Activated CD8-positive, alpha-beta memory T cell treated with anti-CD3 and anti-CD28 coated beads, Interleukin-2, amount 10 ng/mL, durations not matched to agents 7 days and 5 days (primary cell): ENCODE results near the gene TRABD2B. TPM values are rescaled to one million over a fixed set of nuclear protein-coding genes. Genes with fewer than 3 reads are reported as not detected.

ENCODE experiments used
- ATAC-seq: fragments of 150-1000 bp; cut with Tn5 transposase; one replicate; pipeline ENCODE4 v1.10.0; 2021; ENCODE audit warnings: moderate library complexity
- CTCF ChIA-PET: fragments of 350-600 bp; sonication (Branson Sonifier 250); formaldehyde crosslinking; loops from one replicate; lab custom pipeline; 2021; ENCODE audit warnings: antibody characterized with exemption; lab: Charles Lee
- DNase-seq: peaks from one replicate; pipeline ENCODE4 v3.0.0-alpha.2; 2020
- H3K27ac Mint-ChIP-seq: one replicate; pipeline ENCODE4 v1.8.0; 2021; ENCODE audit warnings: mild to moderate bottlenecking, mixed read lengths
- H3K27me3 Mint-ChIP-seq: one replicate; pipeline ENCODE4 v1.8.0; 2021; ENCODE audit warnings: mixed read lengths
- H3K36me3 Mint-ChIP-seq: one replicate; pipeline ENCODE4 v1.8.0; 2021; ENCODE audit warnings: mild to moderate bottlenecking, mixed read lengths
- H3K4me1 Mint-ChIP-seq: one replicate; pipeline ENCODE4 v1.8.0; 2021; ENCODE audit warnings: mixed read lengths
- H3K4me3 Mint-ChIP-seq: one replicate; pipeline ENCODE4 v1.8.0; 2021; ENCODE audit warnings: mild to moderate bottlenecking, moderate library complexity, mixed read lengths
- H3K9me3 Mint-ChIP-seq: one replicate; pipeline ENCODE4 v1.8.0; 2022; ENCODE audit warnings: low read depth, mixed read lengths
- total RNA-seq, 2 experiments: library from RNA; stranded (reverse); gene quantifications; one replicate each; pipeline ENCODE4 v1.2.3, GENCODE V29; 2021

TRABD2B gene
- total RNA-seq, 2 experiments from 2014 or later: not detected

DNA sequence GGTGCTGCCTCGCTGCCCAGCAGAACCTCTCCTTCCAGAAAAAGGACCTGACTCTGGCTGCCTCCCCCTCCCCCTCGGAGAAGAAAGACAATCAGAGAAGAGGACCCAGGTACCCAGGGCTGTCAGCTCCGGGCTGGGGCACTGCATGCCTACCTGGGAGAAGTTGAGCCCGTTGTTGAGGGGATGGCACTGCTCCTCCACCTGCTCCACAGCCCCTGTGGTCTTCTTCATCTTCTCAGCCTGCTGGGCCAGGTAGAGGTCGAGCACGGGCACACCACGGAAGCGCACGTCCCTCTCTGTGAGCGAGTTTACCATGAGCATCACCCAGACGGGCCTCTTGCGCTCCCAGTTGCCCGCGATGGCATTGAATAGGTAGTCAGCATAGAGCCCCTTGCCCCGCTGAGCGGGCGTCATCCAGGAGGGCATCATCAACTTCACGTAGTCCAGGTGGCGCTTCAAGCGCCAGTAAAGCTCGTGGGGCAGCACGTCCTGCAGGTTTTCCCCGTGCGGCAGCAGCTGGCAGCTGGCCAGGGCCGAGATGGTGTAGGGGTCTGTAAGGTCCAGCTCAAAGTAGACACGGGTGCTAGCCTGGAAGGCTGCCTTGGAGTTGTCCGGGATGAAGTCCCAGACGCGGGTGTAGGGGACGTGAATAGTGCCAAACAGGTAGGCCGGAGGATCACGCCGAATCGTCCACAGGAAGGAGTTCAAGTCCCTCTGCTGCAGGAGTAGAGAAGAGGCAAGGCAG, 3.1 kb downstream of the TRABD2B start:
- peaks cover 53% of the 10 kb centered on the region for H3K27me3 Mint-ChIP-seq
- no peak overlapping the region for H3K27ac Mint-ChIP-seq
- H3K4me3 Mint-ChIP-seq: no peak overlapping the region
- peaks cover 2% of the 10 kb centered on the region for H3K4me1 Mint-ChIP-seq
- CTCF ChIA-PET: no interaction called here
- no peaks in the 10 kb centered on the region for H3K36me3 Mint-ChIP-seq
- no peaks in the 10 kb centered on the region for H3K9me3 Mint-ChIP-seq
- no peak for DNase-seq
- no peak for ATAC-seq

GRCh38 chr1:47993416-47993740, 3.8 kb downstream of the TRABD2B start:
- H3K9me3 Mint-ChIP-seq: no peaks in the 10 kb centered on the region
- peaks cover 46% of the 10 kb centered on the region for H3K27me3 Mint-ChIP-seq
- DNase-seq (no peak), ATAC-seq (no peak)
- H3K36me3 Mint-ChIP-seq: no peaks in the 10 kb centered on the region
- CTCF ChIA-PET: no interaction called here
- no peak overlapping the region for H3K27ac Mint-ChIP-seq
- no peak overlapping the region for H3K4me3 Mint-ChIP-seq
- peaks cover 2% of the 10 kb centered on the region for H3K4me1 Mint-ChIP-seq

DNA sequence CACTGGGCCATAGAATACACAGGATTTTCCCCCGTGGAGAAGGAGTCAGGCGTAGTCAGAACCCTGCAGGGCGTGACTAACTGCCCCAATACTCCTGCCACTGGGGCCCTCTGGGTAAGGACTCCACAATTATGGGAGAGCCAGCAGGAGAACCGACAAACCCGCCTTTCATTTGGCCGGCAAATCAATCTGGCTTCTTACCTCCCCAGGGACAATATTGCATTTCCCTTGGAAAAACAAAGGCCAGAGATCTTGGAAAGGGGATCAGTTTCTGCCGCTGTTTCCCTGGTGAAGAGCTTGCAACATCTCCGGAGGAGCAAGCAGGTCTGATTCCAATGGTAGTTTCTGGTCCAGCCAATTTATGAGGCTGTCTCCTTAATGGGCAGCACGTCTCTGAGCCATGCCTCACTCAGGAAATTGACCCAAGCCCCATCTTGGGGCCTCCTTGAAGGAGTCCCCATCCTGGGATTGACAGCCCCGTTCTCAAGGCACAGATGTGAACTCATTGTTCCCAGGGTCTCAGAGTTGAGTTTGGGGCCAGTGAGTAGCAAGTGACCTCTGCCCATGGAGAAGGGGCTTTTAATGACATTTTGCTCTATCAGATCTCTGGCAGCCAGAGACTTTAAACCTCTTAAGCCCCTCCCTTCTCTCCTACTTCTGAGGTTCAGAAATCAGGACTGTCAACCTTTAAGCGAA, 4.3 kb downstream of the TRABD2B start:
- Mint-ChIP-seq H3K27ac (no peak overlapping the region), H3K4me3 (no peak overlapping the region), H3K4me1 (peaks cover 2% of the 10 kb centered on the region), H3K9me3 (no peaks in the 10 kb centered on the region), H3K36me3 (no peaks in the 10 kb centered on the region), H3K27me3 (peaks cover 46% of the 10 kb centered on the region)
- CTCF ChIA-PET: no interaction called here
- no peak for ATAC-seq
- no peak for DNase-seq

DNA sequence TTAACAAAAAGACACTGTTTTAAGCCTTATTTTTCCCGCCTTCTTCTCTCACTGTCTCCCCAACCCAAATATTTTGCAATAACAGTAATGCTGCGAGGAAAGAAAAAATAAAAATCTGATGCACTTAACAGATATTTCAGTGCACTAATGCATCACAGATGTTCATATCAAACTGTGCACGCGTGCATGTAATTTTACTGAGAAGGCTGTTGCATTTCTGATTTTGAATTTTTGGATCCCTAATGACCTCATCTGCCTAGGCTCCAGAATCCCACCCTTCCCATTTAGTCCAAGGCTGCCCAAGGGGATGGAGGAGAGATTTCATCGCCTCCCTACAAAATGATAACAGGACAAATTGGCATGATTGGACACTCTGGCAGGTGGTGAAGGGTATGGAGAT, 5.5 kb downstream of the TRABD2B start:
- Mint-ChIP-seq H3K27ac (no peak overlapping the region), H3K4me1 (peaks cover 2% of the 10 kb centered on the region), H3K27me3 (peaks cover 48% of the 10 kb centered on the region), H3K4me3 (no peak overlapping the region), H3K36me3 (no peaks in the 10 kb centered on the region), H3K9me3 (no peaks in the 10 kb centered on the region)
- CTCF ChIA-PET: no interaction called here
- no peak for DNase-seq
- ATAC-seq: no peak

GRCh38 chr1:47991187-47991586, 6.0 kb downstream of the TRABD2B start:
- no peak overlapping the region for H3K4me3 Mint-ChIP-seq
- no peak for DNase-seq
- ATAC-seq: no peak
- H3K4me1 Mint-ChIP-seq: peaks cover 1% of the 10 kb centered on the region
- CTCF ChIA-PET: no interaction called here
- H3K9me3 Mint-ChIP-seq: no peaks in the 10 kb centered on the region
- H3K27me3 Mint-ChIP-seq: peaks cover 50% of the 10 kb centered on the region
- H3K27ac Mint-ChIP-seq: no peak overlapping the region
- no peaks in the 10 kb centered on the region for H3K36me3 Mint-ChIP-seq

DNA sequence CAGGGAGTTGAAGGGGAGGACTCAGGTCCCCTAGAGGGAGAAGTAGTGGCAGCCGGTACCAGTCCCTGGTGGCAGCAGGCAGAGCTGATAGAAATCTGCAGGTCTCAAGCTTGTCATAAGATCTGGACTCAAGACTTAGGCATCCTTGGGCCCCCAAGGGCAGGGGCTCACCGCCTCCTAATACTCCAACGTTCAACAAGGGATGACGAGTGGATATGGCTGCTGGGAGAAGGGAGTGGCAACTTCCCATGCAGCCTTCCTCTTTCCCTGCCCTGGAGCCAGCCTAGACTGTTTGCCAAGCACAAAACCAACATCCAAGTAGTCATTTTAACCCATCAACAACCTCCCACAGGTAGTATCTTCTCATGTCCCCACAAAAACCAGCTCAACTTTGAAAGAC, 6.9 kb downstream of the TRABD2B start:
- CTCF ChIA-PET: no interaction called here
- no peak for ATAC-seq
- DNase-seq: no peak
- Mint-ChIP-seq H3K4me1 (no peaks in the 10 kb centered on the region), H3K27ac (no peak overlapping the region), H3K36me3 (no peaks in the 10 kb centered on the region), H3K4me3 (no peak overlapping the region), H3K9me3 (no peaks in the 10 kb centered on the region), H3K27me3 (peaks cover 49% of the 10 kb centered on the region)

DNA sequence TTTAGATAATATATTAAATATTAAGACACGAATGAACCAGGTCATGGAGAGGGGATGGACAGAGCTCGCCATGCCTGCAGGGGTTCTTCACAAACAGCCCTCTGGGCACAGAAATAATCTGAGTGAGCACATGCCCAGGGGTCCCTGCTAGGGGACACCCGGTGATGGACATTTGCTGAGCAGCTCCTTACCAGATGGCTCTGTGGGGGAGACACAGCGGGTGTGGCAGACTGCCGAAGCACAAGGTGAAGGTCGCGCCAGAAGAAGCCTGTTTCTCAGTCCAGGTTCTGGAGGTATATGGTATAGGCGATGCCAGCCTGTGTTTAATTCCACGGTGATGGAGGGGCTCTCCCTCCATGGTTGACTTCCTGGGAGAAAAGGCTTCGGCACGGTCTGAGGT, 9.6 kb downstream of the TRABD2B start:
- ATAC-seq: no peak
- CTCF ChIA-PET: no interaction called here
- H3K4me1 Mint-ChIP-seq: no peaks in the 10 kb centered on the region
- H3K27ac Mint-ChIP-seq: no peak overlapping the region
- no peaks in the 10 kb centered on the region for H3K9me3 Mint-ChIP-seq
- H3K27me3 Mint-ChIP-seq: peaks cover 61% of the 10 kb centered on the region
- DNase-seq: no peak
- H3K36me3 Mint-ChIP-seq: no peaks in the 10 kb centered on the region
- H3K4me3 Mint-ChIP-seq: no peak overlapping the region

DNA sequence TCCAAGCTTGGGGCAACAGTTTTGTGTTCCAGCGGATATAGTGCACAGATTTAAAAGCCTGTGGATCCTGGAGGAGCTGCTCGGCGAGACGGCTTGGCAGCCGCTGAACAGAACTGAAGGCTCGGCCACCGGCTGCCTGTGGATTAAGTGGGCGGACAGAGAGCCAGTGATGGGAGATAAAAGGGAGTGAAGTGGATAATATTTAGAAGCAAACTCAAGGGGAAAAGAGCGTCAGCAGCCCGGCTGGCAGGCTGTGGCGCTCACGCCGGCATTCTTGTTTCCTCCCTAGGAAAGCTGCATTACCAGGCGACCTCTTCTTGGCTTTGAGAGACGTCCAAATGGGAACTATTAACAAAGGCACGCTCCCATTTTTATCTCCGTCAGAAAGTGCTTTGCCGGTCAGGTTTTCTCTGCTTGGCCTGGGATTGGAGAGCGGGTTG, 10.4 kb downstream of the TRABD2B start:
- Mint-ChIP-seq H3K4me1 (no peaks in the 10 kb centered on the region), H3K27me3 (peaks cover 63% of the 10 kb centered on the region), H3K9me3 (no peaks in the 10 kb centered on the region), H3K36me3 (no peaks in the 10 kb centered on the region), H3K27ac (no peak overlapping the region), H3K4me3 (no peak overlapping the region)
- CTCF ChIA-PET: no interaction called here
- ATAC-seq: no peak
- no peak for DNase-seq

- Mint-ChIP-seq H3K9me3 (no peaks in the 10 kb centered on the region), H3K27ac (no peak overlapping the region), H3K36me3 (no peaks in the 10 kb centered on the region), H3K4me1 (no peaks in the 10 kb centered on the region), H3K27me3 (peaks cover 63% of the 10 kb centered on the region), H3K4me3 (no peak overlapping the region)
- DNase-seq (no peak), ATAC-seq (no peak)
- CTCF ChIA-PET: interaction anchor here (1.2 kb wide), 1 partner anchor 13 kb away, joined by 5 read pairs; the partner anchor contains the start of gene TRABD2B
These were observed 12.2 kb downstream of the TRABD2B start for GRCh38 chr1:47985018-47985417.

GRCh38 chr1:47984175-47984789, 12.9 kb downstream of the TRABD2B start:
- H3K9me3 Mint-ChIP-seq: no peaks in the 10 kb centered on the region
- peaks cover 60% of the 10 kb centered on the region for H3K27me3 Mint-ChIP-seq
- no peaks in the 10 kb centered on the region for H3K4me1 Mint-ChIP-seq
- H3K27ac Mint-ChIP-seq: no peak overlapping the region
- DNase-seq (no peak), ATAC-seq (no peak)
- no peak overlapping the region for H3K4me3 Mint-ChIP-seq
- no peaks in the 10 kb centered on the region for H3K36me3 Mint-ChIP-seq
- CTCF ChIA-PET: interaction anchor here (1.2 kb wide), 1 partner anchor 13 kb away, joined by 5 read pairs; the partner anchor contains the start of gene TRABD2B

DNA sequence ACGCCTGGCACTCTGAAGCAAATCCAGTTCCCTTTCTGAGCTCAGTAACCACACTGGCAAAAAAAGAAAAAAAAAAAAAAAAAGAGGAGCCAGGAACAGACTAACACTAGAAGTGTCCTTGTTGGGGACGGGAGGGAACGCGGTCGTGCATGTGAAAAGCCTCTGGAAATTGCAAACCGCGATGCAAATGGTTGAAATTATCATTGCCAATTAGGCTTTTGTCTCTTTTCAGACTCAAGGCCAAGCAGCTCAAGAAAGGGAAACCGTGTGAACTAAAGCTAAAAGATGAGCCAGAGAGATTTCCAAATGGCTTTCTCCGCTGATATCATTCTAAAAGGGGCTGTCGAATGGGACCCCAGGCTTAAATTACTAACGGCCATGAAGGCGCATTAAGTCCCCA, 13.5 kb downstream of the TRABD2B start:
- H3K36me3 Mint-ChIP-seq: no peaks in the 10 kb centered on the region
- ATAC-seq (no peak), DNase-seq (no peak)
- H3K4me3 Mint-ChIP-seq: no peak overlapping the region
- H3K27ac Mint-ChIP-seq: no peak overlapping the region
- H3K9me3 Mint-ChIP-seq: no peaks in the 10 kb centered on the region
- CTCF ChIA-PET: no interaction called here
- H3K4me1 Mint-ChIP-seq: no peaks in the 10 kb centered on the region
- H3K27me3 Mint-ChIP-seq: peaks cover 58% of the 10 kb centered on the region

DNA sequence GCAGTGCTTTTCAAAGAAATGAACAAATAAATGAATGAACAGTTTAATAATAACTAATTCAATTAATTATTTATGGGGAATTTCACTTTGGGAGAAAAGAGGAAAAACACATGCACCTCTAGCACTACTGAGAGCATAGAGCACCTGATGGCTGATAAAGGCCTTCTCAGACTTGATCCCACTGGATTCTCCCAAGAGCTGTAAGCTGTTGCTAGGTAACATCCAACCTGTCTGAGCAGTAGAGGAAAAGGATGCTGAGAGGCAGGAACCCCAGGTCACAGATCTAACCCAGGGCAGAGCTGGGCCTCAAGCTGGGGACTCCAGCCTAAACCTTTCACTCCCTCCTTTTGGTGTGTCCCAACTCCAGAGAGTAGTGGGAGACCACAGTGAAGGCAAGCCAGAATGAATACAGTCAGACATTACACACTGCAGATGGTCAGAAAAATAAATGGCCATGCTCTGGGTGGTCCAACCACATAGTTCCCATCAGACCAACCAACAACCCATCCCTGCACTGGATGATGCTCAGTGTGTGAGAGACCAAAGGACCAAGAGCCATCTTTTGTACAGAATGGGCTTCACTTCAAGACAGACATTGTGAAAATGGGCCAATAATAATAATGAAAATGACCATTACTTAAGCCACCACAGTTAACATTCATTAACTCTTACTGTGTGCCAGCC, 15.4 kb downstream of the TRABD2B start:
- Mint-ChIP-seq H3K4me3 (no peak overlapping the region), H3K36me3 (no peaks in the 10 kb centered on the region), H3K27me3 (peaks cover 50% of the 10 kb centered on the region), H3K27ac (no peak overlapping the region), H3K4me1 (no peaks in the 10 kb centered on the region), H3K9me3 (no peaks in the 10 kb centered on the region)
- no peak for DNase-seq
- CTCF ChIA-PET: no interaction called here
- no peak for ATAC-seq

- CTCF ChIA-PET: no interaction called here
- DNase-seq (no peak), ATAC-seq (no peak)
- no peaks in the 10 kb centered on the region for H3K4me1 Mint-ChIP-seq
- H3K9me3 Mint-ChIP-seq: no peaks in the 10 kb centered on the region
- H3K4me3 Mint-ChIP-seq: no peak overlapping the region
- no peaks in the 10 kb centered on the region for H3K36me3 Mint-ChIP-seq
- H3K27ac Mint-ChIP-seq: no peak overlapping the region
- peaks cover 43% of the 10 kb centered on the region for H3K27me3 Mint-ChIP-seq
These were observed 16.7 kb downstream of the TRABD2B start for GRCh38 chr1:47980501-47980900.
